Measurements from ENCODE around the gene ZMYND8. TPM values are rescaled to one million over a fixed set of nuclear protein-coding genes. Genes with fewer than 3 reads are reported as not detected.

ZMYND8 gene
- total RNA-seq, 1 experiment from 2014 or later: 53.1 TPM

GRCh38 chr20:47318586-47319516 is 37.6 kb downstream of the ZMYND8 start:
- peak overlapping the region; percentile 54 for H3K4me3 Mint-ChIP-seq (ENCODE audit: low read depth, unreplicated experiment)
- peaks cover 76% of the 10 kb centered on the region for H3K36me3 Mint-ChIP-seq (ENCODE audit: insufficient read depth, unreplicated experiment)
- peak; percentile 74 for DNase-seq
- no peaks in the 10 kb centered on the region for H3K9me3 Mint-ChIP-seq (ENCODE audit: low read depth, unreplicated experiment)
- intact Hi-C loops (cut with micrococcal nuclease; ENCODE audit: unreplicated experiment): loop anchor here (1.0 to 10.0 kb wide), 3 partner anchors 40 to 1256 kb away; no protein-coding TSS in a partner anchor
- H3K27ac Mint-ChIP-seq (ENCODE audit: unreplicated experiment): peak overlapping the region; percentile 97
- no peak for TF ChIP-seq CTCF (IDR thresholded peaks at IDR 0.05; ENCODE audit: unreplicated experiment)
- BruUV-seq (replicated peaks): TSS peak; percentile 83
- peaks cover 85% of the 10 kb centered on the region for H3K4me1 Mint-ChIP-seq (ENCODE audit: low read depth, unreplicated experiment)
- H3K27me3 Mint-ChIP-seq (ENCODE audit: unreplicated experiment): no peaks in the 10 kb centered on the region
- CTCF ChIA-PET: interaction anchor here (0.5 to 1.9 kb wide), 9 partner anchors 11 to 201 kb away, joined by 3 to 10 read pairs (median 7); partner anchors contain the start of gene ZMYND8

GRCh38 chr20:47318027-47318585 is 38.4 kb downstream of the ZMYND8 start:
- peak overlapping the region; percentile 54 for H3K4me3 Mint-ChIP-seq (ENCODE audit: low read depth, unreplicated experiment)
- TSS peak; percentile 49 for BruUV-seq (replicated peaks)
- H3K9me3 Mint-ChIP-seq (ENCODE audit: low read depth, unreplicated experiment): no peaks in the 10 kb centered on the region
- peak; percentile 77 for DNase-seq
- H3K27me3 Mint-ChIP-seq (ENCODE audit: unreplicated experiment): no peaks in the 10 kb centered on the region
- TF ChIP-seq CTCF (IDR thresholded peaks at IDR 0.05; ENCODE audit: unreplicated experiment): no peak
- peak overlapping the region; percentile 97 for H3K27ac Mint-ChIP-seq (ENCODE audit: unreplicated experiment)
- intact Hi-C loops (cut with micrococcal nuclease; ENCODE audit: unreplicated experiment): loop anchor here (2.0 to 10.0 kb wide), 2 partner anchors 43 to 1257 kb away; no protein-coding TSS in a partner anchor
- H3K36me3 Mint-ChIP-seq (ENCODE audit: insufficient read depth, unreplicated experiment): peaks cover 73% of the 10 kb centered on the region
- CTCF ChIA-PET: interaction anchor here (0.5 to 3.5 kb wide), 7 partner anchors 10 to 302 kb away, joined by 3 to 30 read pairs (median 6); partner anchors contain the start of gene ZMYND8
- peaks cover 78% of the 10 kb centered on the region for H3K4me1 Mint-ChIP-seq (ENCODE audit: low read depth, unreplicated experiment)

GRCh38 chr20:47317127-47317895 is 39.2 kb downstream of the ZMYND8 start:
- Mint-ChIP-seq H3K4me3 (ENCODE audit: low read depth, unreplicated experiment) (peak overlapping the region; percentile 54), H3K4me1 (ENCODE audit: low read depth, unreplicated experiment) (peaks cover 70% of the 10 kb centered on the region), H3K27ac (ENCODE audit: unreplicated experiment) (peak overlapping the region; percentile 97), H3K36me3 (ENCODE audit: insufficient read depth, unreplicated experiment) (peaks cover 73% of the 10 kb centered on the region), H3K27me3 (ENCODE audit: unreplicated experiment) (no peaks in the 10 kb centered on the region), H3K9me3 (ENCODE audit: low read depth, unreplicated experiment) (no peaks in the 10 kb centered on the region)
- CTCF ChIA-PET: interaction anchor here (0.5 to 3.5 kb wide), 16 partner anchors 9 to 303 kb away, joined by 3 to 30 read pairs (median 4); partner anchors contain the start of gene ZMYND8
- intact Hi-C loops (cut with micrococcal nuclease; ENCODE audit: unreplicated experiment): loop anchor here (10.0 kb wide), 1 partner anchor 1257 kb away; no protein-coding TSS in a partner anchor
- BruUV-seq (replicated peaks): no TSS peak
- DNase-seq: peak; percentile 87
- TF ChIP-seq CTCF (IDR thresholded peaks at IDR 0.05; ENCODE audit: unreplicated experiment): no peak

- Mint-ChIP-seq H3K27me3 (ENCODE audit: unreplicated experiment) (no peaks in the 10 kb centered on the region), H3K4me1 (ENCODE audit: low read depth, unreplicated experiment) (peaks cover 69% of the 10 kb centered on the region), H3K9me3 (ENCODE audit: low read depth, unreplicated experiment) (no peaks in the 10 kb centered on the region), H3K4me3 (ENCODE audit: low read depth, unreplicated experiment) (peak overlapping the region; percentile 54), H3K27ac (ENCODE audit: unreplicated experiment) (peak overlapping the region; percentile 97), H3K36me3 (ENCODE audit: insufficient read depth, unreplicated experiment) (peaks cover 75% of the 10 kb centered on the region)
- CTCF ChIA-PET: interaction anchor here (0.6 to 3.5 kb wide), 16 partner anchors 10 to 806 kb away, joined by 3 to 30 read pairs (median 4); partner anchors contain the start of gene ZMYND8
- intact Hi-C loops (cut with micrococcal nuclease; ENCODE audit: unreplicated experiment): loop anchor here (10.0 kb wide), 1 partner anchor 1258 kb away; no protein-coding TSS in a partner anchor
- DNase-seq: no peak
- BruUV-seq (replicated peaks): no TSS peak
- TF ChIP-seq CTCF (IDR thresholded peaks at IDR 0.05; ENCODE audit: unreplicated experiment): no peak
Observed at GRCh38 chr20:47316776-47317126, 39.7 kb downstream of the ZMYND8 start.
